Natural killer cell (primary cell): ENCODE data around the gene GREM2. TPM values are rescaled to one million over a fixed set of nuclear protein-coding genes. Genes with fewer than 3 reads are reported as not detected.

Source experiments
- ATAC-seq, 3 donors: fragments of 150-1000 bp in 2 of 3; fragments of 200-7000 bp in 1 of 3; cut with Tn5 transposase; 1 replicate in 1 of 3; 2 replicates in 2 of 3; pipeline ENCODE4 v1.10.0; 2021; ENCODE audit warnings: mild to moderate bottlenecking in 2 of 3, moderate library complexity in 2 of 3
- DNase-seq, 2 donors: peaks; one replicate each; pipeline versions ENCODE4 v3.0.0 to v3.0.0-alpha.2; 2013 to 2021; ENCODE audit warnings: mixed read lengths in 1 of 2
- H3K27ac ChIP-seq: one replicate; pipeline ENCODE4 v1.5.1; 2013; ENCODE audit warnings: mild to moderate bottlenecking, low read length
- H3K27me3 ChIP-seq: one replicate; pipeline ENCODE4 v1.6.1; 2013; ENCODE audit warnings: low read length; ENCODE audit not compliant: control insufficient read depth, insufficient read depth
- H3K36me3 ChIP-seq: one replicate; pipeline ENCODE4 v1.6.1; 2013; ENCODE audit warnings: low read length; ENCODE audit not compliant: control insufficient read depth, insufficient read depth
- H3K4me1 ChIP-seq: one replicate; pipeline ENCODE4 v1.6.1; 2013; ENCODE audit warnings: low read length; ENCODE audit not compliant: control insufficient read depth, insufficient read depth
- H3K4me3 ChIP-seq: one replicate; pipeline ENCODE4 v1.5.1; 2013; ENCODE audit warnings: low read length
- H3K9me3 ChIP-seq: one replicate; pipeline ENCODE4 v1.6.1; 2013; ENCODE audit warnings: low read length; ENCODE audit not compliant: control insufficient read depth, insufficient read depth
- H3K27ac Mint-ChIP-seq, 2 donors: one replicate each; pipeline ENCODE4 v1.8.0; 2022; ENCODE audit warnings: mild to moderate bottlenecking in 2 of 2, mixed read lengths in 2 of 2, moderate library complexity in 1 of 2
- H3K27me3 Mint-ChIP-seq, 2 donors: one replicate each; pipeline ENCODE4 v1.8.0; 2022; ENCODE audit warnings: low read depth in 2 of 2, mixed read lengths in 2 of 2
- H3K36me3 Mint-ChIP-seq: one replicate; pipeline ENCODE4 v1.8.0; 2022; ENCODE audit warnings: mixed read lengths
- H3K4me1 Mint-ChIP-seq, 2 donors: one replicate each; pipeline ENCODE4 v1.8.0; 2022; ENCODE audit warnings: mixed read lengths in 2 of 2
- H3K4me3 Mint-ChIP-seq: one replicate; pipeline ENCODE4 v1.8.0; 2022; ENCODE audit warnings: mild to moderate bottlenecking, moderate library complexity, mixed read lengths
- H3K9me3 Mint-ChIP-seq, 2 donors: one replicate each; pipeline ENCODE4 v1.8.0; 2022; ENCODE audit warnings: mixed read lengths in 2 of 2
- WGBS: methylation state at CpG from one replicate; pipeline ENCODE4 v1.1.7; 2013; ENCODE audit warnings: missing lambda C conversion rate; ENCODE audit not compliant: insufficient coverage; 5-methylcytosine and 5-hydroxymethylcytosine counted together
- intact Hi-C: fragments of 100-400 bp; cut with micrococcal nuclease; formaldehyde crosslinking; loops from one replicate; pipeline ENCODE4 v1.14.2; 2022
- total RNA-seq, 4 donors: library from RNA; stranded (reverse); fragments of 120-200 nt in 1 of 4; gene quantifications; one replicate each; pipeline versions ENCODE4 v1.2.3 to v1.2.4, GENCODE V29; 2013 to 2022
- TF ChIP-seq, protein P1 (sequence below): fragments of 200-600 bp; IDR thresholded peaks from one replicate; pipeline ENCODE4 v1.8.0; 2022; ENCODE audit warnings: antibody characterized with exemption

The GREM2 gene
- total RNA-seq, 3 donors from 2014 or later (not counting 1 experiment from before 2014, with no cell fraction given), result 0.08 to 0.34 TPM; not detected in 1

DNA sequence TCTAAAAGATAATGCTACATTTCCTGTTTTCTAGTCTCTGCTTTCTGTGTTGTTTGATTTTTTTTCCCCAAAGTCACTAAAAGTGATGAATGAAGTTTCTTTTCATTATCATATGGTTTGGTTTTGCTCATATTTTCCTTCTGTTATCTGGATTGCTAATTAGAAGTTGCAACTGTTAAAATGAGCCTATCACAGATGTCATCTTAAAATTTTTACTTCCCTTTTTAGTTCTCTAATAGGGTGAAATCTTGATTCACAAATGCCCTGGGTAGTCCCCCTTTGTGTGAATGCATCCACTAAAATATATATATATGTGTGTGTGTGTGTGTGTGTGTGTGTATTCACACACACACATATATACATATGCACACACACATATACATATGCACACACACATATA is 144.1 kb downstream of the GREM2 start:
- peaks cover 16 to 48% of the 10 kb centered on the region in 2 donors for H3K27me3 Mint-ChIP-seq
- no peak overlapping the region for H3K4me3 Mint-ChIP-seq
- Histone ChIP-seq H3K27me3 (peaks cover 2% of the 10 kb centered on the region), H3K4me1 (peaks cover 5% of the 10 kb centered on the region), H3K9me3 (no peaks in the 10 kb centered on the region), H3K36me3 (no peaks in the 10 kb centered on the region), H3K27ac (no peak overlapping the region), H3K4me3 (no peak overlapping the region)
- intact Hi-C loops, result no loop called here
- H3K27ac Mint-ChIP-seq, result no peak overlapping the region
- H3K9me3 Mint-ChIP-seq, result no peaks in the 10 kb centered on the region
- TF ChIP-seq, protein P1, sequence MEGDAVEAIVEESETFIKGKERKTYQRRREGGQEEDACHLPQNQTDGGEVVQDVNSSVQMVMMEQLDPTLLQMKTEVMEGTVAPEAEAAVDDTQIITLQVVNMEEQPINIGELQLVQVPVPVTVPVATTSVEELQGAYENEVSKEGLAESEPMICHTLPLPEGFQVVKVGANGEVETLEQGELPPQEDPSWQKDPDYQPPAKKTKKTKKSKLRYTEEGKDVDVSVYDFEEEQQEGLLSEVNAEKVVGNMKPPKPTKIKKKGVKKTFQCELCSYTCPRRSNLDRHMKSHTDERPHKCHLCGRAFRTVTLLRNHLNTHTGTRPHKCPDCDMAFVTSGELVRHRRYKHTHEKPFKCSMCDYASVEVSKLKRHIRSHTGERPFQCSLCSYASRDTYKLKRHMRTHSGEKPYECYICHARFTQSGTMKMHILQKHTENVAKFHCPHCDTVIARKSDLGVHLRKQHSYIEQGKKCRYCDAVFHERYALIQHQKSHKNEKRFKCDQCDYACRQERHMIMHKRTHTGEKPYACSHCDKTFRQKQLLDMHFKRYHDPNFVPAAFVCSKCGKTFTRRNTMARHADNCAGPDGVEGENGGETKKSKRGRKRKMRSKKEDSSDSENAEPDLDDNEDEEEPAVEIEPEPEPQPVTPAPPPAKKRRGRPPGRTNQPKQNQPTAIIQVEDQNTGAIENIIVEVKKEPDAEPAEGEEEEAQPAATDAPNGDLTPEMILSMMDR, result no peak
- DNase-seq, result no peak
- H3K36me3 Mint-ChIP-seq, result no peaks in the 10 kb centered on the region
- no peak for ATAC-seq
- H3K4me1 Mint-ChIP-seq, result peaks cover 14 to 18% of the 10 kb centered on the region in 2 donors

DNA sequence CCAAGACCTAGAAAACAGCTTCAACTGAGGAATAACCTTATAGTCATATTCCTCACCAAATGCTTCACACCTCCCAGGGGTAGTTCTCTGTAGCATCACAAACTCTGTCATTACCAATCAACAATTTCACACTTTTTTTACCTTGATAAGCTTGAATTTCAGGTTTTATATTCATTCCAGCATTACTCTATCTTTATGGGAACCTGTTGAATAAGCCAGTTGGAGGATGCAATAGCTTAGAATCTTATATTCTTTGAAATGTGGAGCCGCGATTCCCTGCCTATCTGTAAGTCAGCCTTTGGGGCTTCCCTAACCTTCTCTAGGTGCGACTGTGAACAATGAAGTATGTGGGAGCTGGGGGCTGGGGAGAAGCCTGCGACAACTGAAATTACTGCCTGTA is 145.4 kb downstream of the GREM2 start:
- no peaks in the 10 kb centered on the region for H3K36me3 Mint-ChIP-seq
- peaks cover 19 to 52% of the 10 kb centered on the region in 2 donors for H3K27me3 Mint-ChIP-seq
- peaks cover 14 to 18% of the 10 kb centered on the region in 2 donors for H3K4me1 Mint-ChIP-seq
- TF ChIP-seq, protein P1, result no peak
- no peaks in the 10 kb centered on the region for H3K9me3 Mint-ChIP-seq
- 95% methylated on average over 4 of the region's 4 CpGs for WGBS
- intact Hi-C loops, result no loop called here
- Histone ChIP-seq H3K27me3 (peaks cover 2% of the 10 kb centered on the region), H3K36me3 (no peaks in the 10 kb centered on the region), H3K9me3 (no peaks in the 10 kb centered on the region), H3K27ac (no peak overlapping the region), H3K4me1 (peaks cover 5% of the 10 kb centered on the region), H3K4me3 (no peak overlapping the region)
- H3K27ac Mint-ChIP-seq, result no peak overlapping the region
- DNase-seq (no peak), ATAC-seq (no peak)
- no peak overlapping the region for H3K4me3 Mint-ChIP-seq

DNA sequence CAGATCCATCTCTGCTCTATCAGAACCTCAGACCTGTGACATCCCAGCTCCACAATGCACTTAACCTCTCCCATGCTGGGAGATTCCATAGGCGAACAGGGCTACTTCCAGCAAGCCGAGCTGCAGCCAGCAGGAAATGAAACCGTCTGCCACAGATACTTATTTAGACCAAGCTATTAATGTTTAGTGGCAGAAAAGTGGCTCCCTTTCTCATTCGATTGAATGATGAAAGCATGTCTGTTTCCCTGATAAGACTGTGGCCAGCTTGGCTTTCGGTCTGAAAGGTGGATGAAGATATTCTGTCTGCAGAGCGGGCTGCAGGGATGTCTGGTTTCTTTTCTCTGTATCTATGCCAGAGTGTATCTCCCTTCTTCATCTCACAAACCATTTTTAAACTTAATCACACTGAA is 146.4 kb downstream of the GREM2 start:
- Histone ChIP-seq H3K4me1 (peaks cover 5% of the 10 kb centered on the region), H3K27ac (no peak overlapping the region), H3K4me3 (no peak overlapping the region), H3K9me3 (no peaks in the 10 kb centered on the region), H3K27me3 (peaks cover 2% of the 10 kb centered on the region), H3K36me3 (no peaks in the 10 kb centered on the region)
- peak overlapping the region; percentile 22 for H3K4me3 Mint-ChIP-seq
- no peak for ATAC-seq
- H3K36me3 Mint-ChIP-seq, result no peaks in the 10 kb centered on the region
- no peak for DNase-seq
- 39% methylated on average over 6 of the region's 6 CpGs for WGBS
- TF ChIP-seq, protein P1, result no peak
- intact Hi-C loops, result no loop called here
- peaks cover 14 to 18% of the 10 kb centered on the region in 2 donors for H3K4me1 Mint-ChIP-seq
- peaks cover 19 to 59% of the 10 kb centered on the region in 2 donors for H3K27me3 Mint-ChIP-seq
- no peaks in the 10 kb centered on the region for H3K9me3 Mint-ChIP-seq
- H3K27ac Mint-ChIP-seq, result no peak overlapping the region

DNA sequence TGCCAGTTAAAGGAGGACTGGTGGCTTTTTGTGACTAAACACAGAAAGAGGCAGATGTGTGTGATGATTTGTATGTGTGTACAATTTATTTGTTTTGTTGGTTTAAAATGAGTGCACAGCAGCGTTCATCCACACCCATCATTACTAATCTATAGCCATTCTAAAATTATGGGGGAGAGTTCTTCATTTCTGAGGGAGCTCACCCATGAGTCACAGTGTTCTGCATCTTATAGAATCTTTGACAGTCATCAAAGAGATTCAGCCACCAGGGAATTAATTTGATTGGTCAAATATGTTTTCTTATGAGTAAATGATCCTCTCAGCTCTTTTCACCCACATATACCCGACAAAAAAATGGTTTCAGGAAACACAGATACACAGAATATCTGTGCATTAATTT is 147.9 kb downstream of the GREM2 start:
- Mint-ChIP-seq H3K27me3 (peaks cover 17 to 46% of the 10 kb centered on the region in 2 donors), H3K4me3 (no peak overlapping the region), H3K4me1 (peaks cover 14 to 18% of the 10 kb centered on the region in 2 donors), H3K9me3 (no peaks in the 10 kb centered on the region), H3K36me3 (no peaks in the 10 kb centered on the region), H3K27ac (no peak overlapping the region)
- WGBS, result no CpG with 5 or more reads among the region's 2 CpGs
- DNase-seq (no peak), ATAC-seq (no peak)
- peaks cover 2% of the 10 kb centered on the region for H3K27me3 ChIP-seq
- intact Hi-C loops, result no loop called here
- no peak overlapping the region for H3K27ac ChIP-seq
- H3K36me3 ChIP-seq, result no peaks in the 10 kb centered on the region
- H3K4me1 ChIP-seq, result peaks cover 5% of the 10 kb centered on the region
- H3K4me3 ChIP-seq, result no peak overlapping the region
- TF ChIP-seq, protein P1, result no peak
- no peaks in the 10 kb centered on the region for H3K9me3 ChIP-seq
